Heart left ventricle (tissue), 16 donors: ENCODE measurements around the gene SCO1. TPM values are rescaled to one million over a fixed set of nuclear protein-coding genes. Genes with fewer than 3 reads are reported as not detected.

Source experiments
- ATAC-seq, 4 donors: fragments of 200-7000 bp; cut with Tn5 transposase; one replicate each; pipeline ENCODE4 v1.9.1; 2020 to 2022; ENCODE audit warnings: moderate library complexity in 4 of 4, mild to moderate bottlenecking in 3 of 4, moderate number of reproducible peaks in 1 of 4
- DNase-seq, 5 donors: peaks; one replicate each; pipeline ENCODE4 v3.0.0-alpha.2; 2020
- H3K27ac ChIP-seq, 12 donors: fragments of 200-600 bp; sonication (generic) in 4 of 12; one replicate each; pipeline versions ENCODE4 v1.5.0 to v1.8.0; 2016 to 2022; ENCODE audit warnings: mild to moderate bottlenecking in 2 of 12
- H3K27me3 ChIP-seq, 9 donors: fragments of 200-600 bp; sonication (generic) in 2 of 9; one replicate each; pipeline versions ENCODE4 v1.5.1 to v1.8.0; 2016 to 2022; ENCODE audit warnings: mild to moderate bottlenecking in 3 of 9
- H3K36me3 ChIP-seq, 9 donors: fragments of 200-600 bp; sonication (generic) in 2 of 9; one replicate each; pipeline versions ENCODE4 v1.5.0 to v1.8.0; 2018 to 2022; ENCODE audit warnings: mild to moderate bottlenecking in 2 of 9
- H3K4me1 ChIP-seq, 12 donors: fragments of 200-600 bp; sonication (generic) in 4 of 12; one replicate each; pipeline versions ENCODE4 v1.5.0 to v1.8.0; 2016 to 2022; ENCODE audit warnings: mild to moderate bottlenecking in 3 of 12
- H3K4me3 ChIP-seq, 12 donors: fragments of 200-600 bp; sonication (generic) in 4 of 12; one replicate each; pipeline versions ENCODE4 v1.5.0 to v1.8.0; 2017 to 2022; ENCODE audit warnings: mild to moderate bottlenecking in 9 of 12, moderate library complexity in 4 of 12
- H3K9me3 ChIP-seq, 12 donors: fragments of 200-600 bp; sonication (generic) in 4 of 12; one replicate each; pipeline versions ENCODE4 v1.5.0 to v1.8.0; 2016 to 2022; ENCODE audit warnings: mild to moderate bottlenecking in 1 of 12
- CTCF ChIP-seq, 12 donors: fragments of 200-600 bp; sonication (generic) in 4 of 12; IDR thresholded peaks; one replicate each; pipeline versions ENCODE4 v1.5.0 to v1.8.0; 2018 to 2022; ENCODE audit warnings: antibody characterized with exemption in 12 of 12, mild to moderate bottlenecking in 5 of 12
- POLR2A ChIP-seq, 2 donors: fragments of 450-650 bp; IDR thresholded peaks; one replicate each; pipeline ENCODE4 v1.6.1; 2017; ENCODE audit warnings: antibody characterized with exemption in 2 of 2, mild to moderate bottlenecking in 2 of 2, moderate library complexity in 2 of 2
- WGBS, 4 donors: extraction: QIAGEN DNeasy Blood & Tissue Kit in 2 of 4; methylation state at CpG; one replicate each; pipeline versions ENCODE4 v1.1.5 to v1.1.7; 2013 to 2018; 5-methylcytosine and 5-hydroxymethylcytosine counted together
- intact Hi-C, 10 donors: fragments of 100-400 bp; cut with DNase I; formaldehyde crosslinking; loops; one replicate each; pipeline versions ENCODE4 v1.11.1 to v1.14.2; 2022
- polyA plus RNA-seq, 2 donors: library from polyadenylated mRNA; stranded (reverse); fragments of 200-250 nt; gene quantifications; one replicate each; pipeline ENCODE4 v1.2.3, GENCODE V29; 2013
- total RNA-seq, 9 donors: library from RNA; depleted of rRNA in 2 of 9; stranded (reverse); fragments of >200 nt in 2 of 9; fragmentation: NEBNext Ultra II Directional in 3 of 9; extraction: Animal tissue kit (Norgen Biotek cat#: 25700) in 3 of 9; gene quantifications; one replicate each; pipeline versions ENCODE4 v1.1.0 to v1.2.4, GENCODE V29; 2016 to 2023
- donor health status: ischemic (EF 13 %, LVEDD 7.1; RV severe dilation, severe dysfunction).
- donor health status: healthy with polysubstance abuse.
- donor health status: DM: no; HTN: yes; CAD: no.
- donor health status: DM: no; HTN: no; CAD: no.
- donor health status: ischemic (EF 25% LVEDD 6.9; RV normal size, moderate dysfunction).
- donor health status: ischemic (EF 25% LVEDD 5.7; RV mildly dilated, moderate dysfunction).
- donor health status: healthy.
- donor health status: DM: yes; HTN: yes; CAD: no.
- donor health status: ischemic (EF 35%, LVEDD 5.7; RV mildly dilated, moderate dysfunction).
- donor health status: nonischemic (EF 11% LVEDD 7.7; RV severe dilation, severe dysfunction).
- donor health status: DM: yes; HTN: yes; CAD: no.
- donor health status: PGD.
- donor health status: ischemic (EF 29% LVEDD 5.4; RV normal size, mild dysfunction).
- donor health status: nonischemic (EF 23%, LVEDD 6.1; RV moderate dilation, normal function).

The SCO1 gene
- total and polyA plus RNA-seq, 11 donors, result 9.2 to 53.4 (median 31.4) TPM

DNA sequence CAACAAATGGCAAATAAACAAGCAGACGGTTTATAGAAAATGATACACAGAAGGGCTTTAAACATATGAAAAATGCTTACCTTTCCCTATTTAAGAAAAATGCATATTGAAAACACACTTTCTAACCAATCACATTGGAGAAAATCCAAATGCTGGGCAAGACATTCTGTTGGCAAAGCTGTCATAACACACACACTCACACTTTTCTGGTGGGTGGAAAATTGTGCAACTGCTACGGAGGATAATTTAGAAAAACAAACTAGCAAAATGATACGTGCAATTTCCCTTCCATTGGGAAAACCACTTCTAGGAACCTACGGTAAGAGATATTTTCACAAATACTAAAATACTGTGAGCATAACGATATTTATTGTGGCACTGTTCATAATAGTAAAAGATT is 30.4 kb downstream of the SCO1 start:
- DNase-seq, result no peak
- H3K4me1 ChIP-seq, result no peaks in the 10 kb centered on the region
- H3K4me3 ChIP-seq, result no peak overlapping the region
- no peaks in the 10 kb centered on the region for H3K27me3 ChIP-seq
- no peak for TF ChIP-seq CTCF (IDR thresholded peaks at IDR 0.05)
- TF ChIP-seq POLR2A (IDR thresholded peaks at IDR 0.05), result no peak
- no peak overlapping the region for H3K27ac ChIP-seq
- no peak for ATAC-seq
- no peaks in the 10 kb centered on the region for H3K9me3 ChIP-seq
- intact Hi-C loops, result no loop called here
- H3K36me3 ChIP-seq, result no peaks in the 10 kb centered on the region
- WGBS, 4 donors, result 87 to 93% (median 92%) methylated on average over 5 of the region's 5 CpGs

- 82 to 91% (median 84%) methylated on average over 9 of the region's 9 CpGs for WGBS, 4 donors
- intact Hi-C loops, result no loop called here
These were observed 32.8 kb downstream of the SCO1 start for GRCh38 chr17:10664571-10664970.

GRCh38 chr17:10663231-10663630 is 34.1 kb downstream of the SCO1 start:
- no peak for ATAC-seq
- 88 to 93% (median 91%) methylated on average over 6 of the region's 6 CpGs for WGBS, 4 donors
- intact Hi-C loops, result no loop called here

More at GRCh38 chr17:10664571-10664970, 32.8 kb downstream of the SCO1 start:
- ATAC-seq (no peak), DNase-seq (no peak)
- Histone ChIP-seq H3K36me3 (peaks cover 0 to 3% (median 0%) of the 10 kb centered on the region in 9 donors), H3K9me3 (no peaks in the 10 kb centered on the region), H3K27ac (no peak overlapping the region), H3K4me1 (no peaks in the 10 kb centered on the region), H3K27me3 (no peaks in the 10 kb centered on the region), H3K4me3 (no peak overlapping the region)
- no peak for TF ChIP-seq POLR2A (IDR thresholded peaks at IDR 0.05)
- TF ChIP-seq CTCF (IDR thresholded peaks at IDR 0.05), result no peak

DNA sequence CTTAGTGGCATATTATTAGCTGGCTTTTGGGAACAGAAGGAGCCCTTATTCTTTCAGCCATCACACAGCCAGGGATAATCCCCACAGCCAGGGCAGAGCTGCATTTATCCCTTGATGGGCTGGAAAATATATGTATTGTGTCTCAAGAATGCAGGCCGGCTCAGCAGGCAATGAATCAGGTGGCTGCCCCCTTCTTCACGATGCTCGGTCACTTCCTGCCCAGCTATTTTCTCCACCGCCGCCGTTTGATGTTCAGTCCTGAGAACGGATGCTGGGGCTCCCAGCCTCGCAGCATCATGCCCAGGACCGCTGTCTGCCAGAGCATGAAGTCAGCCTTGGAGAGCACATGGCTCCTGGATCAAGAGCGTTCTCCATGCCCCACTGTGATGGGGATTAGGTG is 35.9 kb downstream of the SCO1 start:
- Histone ChIP-seq H3K9me3 (no peaks in the 10 kb centered on the region), H3K27me3 (no peaks in the 10 kb centered on the region), H3K4me1 (no peaks in the 10 kb centered on the region), H3K27ac (no peak overlapping the region), H3K4me3 (no peak overlapping the region), H3K36me3 (peaks cover 0 to 6% (median 0%) of the 10 kb centered on the region in 9 donors)
- no peak for ATAC-seq
- intact Hi-C loops, result no loop called here
- no peak for DNase-seq
- 89 to 90% (median 89%) methylated on average over 10 of the region's 10 CpGs for WGBS, 4 donors
- no peak for TF ChIP-seq CTCF (IDR thresholded peaks at IDR 0.05)
- no peak for TF ChIP-seq POLR2A (IDR thresholded peaks at IDR 0.05)

More at GRCh38 chr17:10663231-10663630, 34.1 kb downstream of the SCO1 start:
- DNase-seq, result no peak
- H3K27me3 ChIP-seq, result no peaks in the 10 kb centered on the region
- no peak overlapping the region for H3K4me3 ChIP-seq
- no peaks in the 10 kb centered on the region for H3K9me3 ChIP-seq
- H3K36me3 ChIP-seq, result peaks cover 0 to 6% (median 0%) of the 10 kb centered on the region in 9 donors
- TF ChIP-seq CTCF (IDR thresholded peaks at IDR 0.05) (no peak), POLR2A (IDR thresholded peaks at IDR 0.05) (no peak)
- no peaks in the 10 kb centered on the region for H3K4me1 ChIP-seq
- no peak overlapping the region for H3K27ac ChIP-seq
